IMR-90 (cell line): Measurements from ENCODE around the gene RBM45.

Source experiments
- CTCF ChIP-seq: conservative IDR thresholded peaks from 2 replicates; pipeline ENCODE4 v1.5.1; 2012; ENCODE audit warnings: mild to moderate bottlenecking, low read depth, low read length, improper control_type of control experiment
- FOS ChIP-seq: fragments of 150-350 bp; IDR thresholded peaks from 2 replicates; pipeline ENCODE4 v1.6.1; 2016; ENCODE audit warnings: low read depth, low read length

- TF ChIP-seq FOS, result no peak
- TF ChIP-seq CTCF, result no peak
These were observed 23.4 kb upstream of the RBM45 start for GRCh38 chr2:178088774-178089270.
